D341Med (cell line): ENCODE results near the gene MYBPC2.
A peak's percentile ranks its signal among the peaks of the same experiment; 100 is the strongest.
"Not testable (repeated sequence)": the region's sequence is repeated elsewhere in the genome, so short reads cannot be mapped to it uniquely, and the experiment has no call there.

Experiments
- DNase-seq: peaks from one replicate; pipeline ENCODE4 v3.0.0; 2012; ENCODE audit warnings: low spot score

Gene MYBPC2

GRCh38 chr19:50459638-50460037 is 26.9 kb downstream of the MYBPC2 start:
- DNase-seq: no peak

- DNase-seq: no peak
Measured at GRCh38 chr19:50460161-50460765, 27.6 kb downstream of the MYBPC2 start.

- DNase-seq: peak; percentile 85
Measured at GRCh38 chr19:50461066-50461875, 28.6 kb downstream of the MYBPC2 start.

- no peak for DNase-seq
Measured at GRCh38 chr19:50462970-50463369, 30.3 kb downstream of the MYBPC2 start.

GRCh38 chr19:50464348-50464747 is 31.7 kb downstream of the MYBPC2 start:
- no peak for DNase-seq

GRCh38 chr19:50465000-50465399 is 32.3 kb downstream of the MYBPC2 start:
- DNase-seq: no peak

- DNase-seq: no peak
Measured at GRCh38 chr19:50465986-50466705, 33.5 kb downstream of the MYBPC2 start.

GRCh38 chr19:50466706-50467039 is 34.0 kb downstream of the MYBPC2 start:
- DNase-seq: no peak

- no peak for DNase-seq
Measured at GRCh38 chr19:50467566-50467965, 34.9 kb downstream of the MYBPC2 start.

GRCh38 chr19:50468818-50469217 is 36.1 kb downstream of the MYBPC2 start:
- no peak for DNase-seq

GRCh38 chr19:50473336-50473735 is 40.6 kb downstream of the MYBPC2 start:
- DNase-seq: not testable (repeated sequence)

GRCh38 chr19:50475101-50475568 is 42.4 kb downstream of the MYBPC2 start:
- no peak for DNase-seq

GRCh38 chr19:50475736-50476223 is 43.1 kb downstream of the MYBPC2 start:
- no peak for DNase-seq

- peak; percentile 88 for DNase-seq
Measured at GRCh38 chr19:50476224-50476906, 43.7 kb downstream of the MYBPC2 start, which contains the start of the genes EMC10 and GARIN5A. TSS of gene EMC10 (plus strand) at chr19:50476507. CDS start at chr19:50476545, 38 bp downstream. TSS of gene GARIN5A (minus strand) at chr19:50476848. CDS start at chr19:50476388, 460 bp downstream.

- DNase-seq: no peak
Measured at GRCh38 chr19:50476907-50477238, 44.2 kb downstream of the MYBPC2 start.

GRCh38 chr19:50477751-50478515 is 45.2 kb downstream of the MYBPC2 start:
- no peak for DNase-seq

- DNase-seq: peak; percentile 70
Measured at GRCh38 chr19:50478901-50479715, 46.4 kb downstream of the MYBPC2 start.

GRCh38 chr19:50479761-50480251 is 47.1 kb downstream of the MYBPC2 start:
- no peak for DNase-seq

GRCh38 chr19:50480281-50481111 is 47.8 kb downstream of the MYBPC2 start:
- DNase-seq: no peak
